Endothelial cell (in vitro differentiated cells): ENCODE results near the gene CCDC63. TPM values are rescaled to one million over a fixed set of nuclear protein-coding genes. Genes with fewer than 3 reads are reported as not detected.

Source experiments
- DNase-seq: peaks from one replicate; pipeline ENCODE4 v3.0.0; 2021; ENCODE audit warnings: low spot score
- H3K27ac Mint-ChIP-seq: one replicate; pipeline ENCODE4 v1.8.0; 2021; ENCODE audit warnings: mixed read lengths, inconsistent platforms; ENCODE audit not compliant: unreplicated experiment
- H3K27me3 Mint-ChIP-seq: one replicate; pipeline ENCODE4 v1.8.0; 2021; ENCODE audit warnings: mild to moderate bottlenecking, moderate library complexity, mixed read lengths, inconsistent platforms; ENCODE audit not compliant: unreplicated experiment
- H3K36me3 Mint-ChIP-seq: one replicate; pipeline ENCODE4 v1.8.0; 2021; ENCODE audit warnings: mild to moderate bottlenecking, low read depth, mixed read lengths, inconsistent platforms; ENCODE audit not compliant: unreplicated experiment
- H3K4me1 Mint-ChIP-seq: one replicate; pipeline ENCODE4 v1.8.0; 2021; ENCODE audit warnings: mild to moderate bottlenecking, mixed read lengths, inconsistent platforms; ENCODE audit not compliant: unreplicated experiment
- H3K4me3 Mint-ChIP-seq: one replicate; pipeline ENCODE4 v1.8.0; 2021; ENCODE audit warnings: mild to moderate bottlenecking, mixed read lengths, inconsistent platforms; ENCODE audit not compliant: unreplicated experiment
- H3K9me3 Mint-ChIP-seq: one replicate; pipeline ENCODE4 v1.8.0; 2021; ENCODE audit warnings: mixed read lengths, inconsistent platforms; ENCODE audit not compliant: unreplicated experiment
- total RNA-seq: library from RNA; stranded (reverse); fragmentation: NEBNext Ultra II Directional; extraction: Animal tissue kit (Norgen Biotek cat#: 25700); gene quantifications from one replicate; pipeline ENCODE4 v1.2.1, GENCODE V29; 2021; ENCODE audit not compliant: unreplicated experiment
- TF ChIP-seq, protein P1 (sequence below): fragments of 200-600 bp; sonication (generic); IDR thresholded peaks from one replicate; pipeline ENCODE4 v1.5.0; 2021; ENCODE audit warnings: antibody characterized with exemption; ENCODE audit not compliant: unreplicated experiment

The CCDC63 gene
- total RNA-seq, 1 donor from 2014 or later, result 0.36 TPM

DNA sequence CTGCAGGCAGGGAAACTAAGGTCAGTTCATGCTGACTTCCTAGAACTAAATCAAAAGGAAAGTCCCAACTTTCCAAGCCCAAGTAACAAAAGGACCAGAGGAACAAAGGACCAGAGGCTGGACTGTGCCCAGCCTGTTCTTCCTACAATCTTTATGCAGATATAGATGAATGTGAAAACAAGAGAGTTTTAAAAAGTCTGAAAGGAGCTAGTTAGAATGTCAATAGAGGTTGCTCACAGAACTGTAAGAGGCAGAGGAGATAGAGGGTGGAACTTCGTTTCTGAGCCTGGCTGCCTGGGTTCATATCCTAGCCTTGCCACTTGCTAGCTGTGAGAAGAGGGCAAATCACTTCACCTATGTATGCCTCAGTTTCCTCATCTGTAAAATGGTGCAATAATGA is 30.0 kb upstream of the CCDC63 start:
- DNase-seq, result no peak
- Mint-ChIP-seq H3K27me3 (peaks cover 3% of the 10 kb centered on the region), H3K9me3 (no peaks in the 10 kb centered on the region), H3K4me1 (no peaks in the 10 kb centered on the region), H3K36me3 (no peaks in the 10 kb centered on the region), H3K4me3 (no peak overlapping the region), H3K27ac (no peak overlapping the region)
- TF ChIP-seq, protein P1, sequence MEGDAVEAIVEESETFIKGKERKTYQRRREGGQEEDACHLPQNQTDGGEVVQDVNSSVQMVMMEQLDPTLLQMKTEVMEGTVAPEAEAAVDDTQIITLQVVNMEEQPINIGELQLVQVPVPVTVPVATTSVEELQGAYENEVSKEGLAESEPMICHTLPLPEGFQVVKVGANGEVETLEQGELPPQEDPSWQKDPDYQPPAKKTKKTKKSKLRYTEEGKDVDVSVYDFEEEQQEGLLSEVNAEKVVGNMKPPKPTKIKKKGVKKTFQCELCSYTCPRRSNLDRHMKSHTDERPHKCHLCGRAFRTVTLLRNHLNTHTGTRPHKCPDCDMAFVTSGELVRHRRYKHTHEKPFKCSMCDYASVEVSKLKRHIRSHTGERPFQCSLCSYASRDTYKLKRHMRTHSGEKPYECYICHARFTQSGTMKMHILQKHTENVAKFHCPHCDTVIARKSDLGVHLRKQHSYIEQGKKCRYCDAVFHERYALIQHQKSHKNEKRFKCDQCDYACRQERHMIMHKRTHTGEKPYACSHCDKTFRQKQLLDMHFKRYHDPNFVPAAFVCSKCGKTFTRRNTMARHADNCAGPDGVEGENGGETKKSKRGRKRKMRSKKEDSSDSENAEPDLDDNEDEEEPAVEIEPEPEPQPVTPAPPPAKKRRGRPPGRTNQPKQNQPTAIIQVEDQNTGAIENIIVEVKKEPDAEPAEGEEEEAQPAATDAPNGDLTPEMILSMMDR, result no peak

DNA sequence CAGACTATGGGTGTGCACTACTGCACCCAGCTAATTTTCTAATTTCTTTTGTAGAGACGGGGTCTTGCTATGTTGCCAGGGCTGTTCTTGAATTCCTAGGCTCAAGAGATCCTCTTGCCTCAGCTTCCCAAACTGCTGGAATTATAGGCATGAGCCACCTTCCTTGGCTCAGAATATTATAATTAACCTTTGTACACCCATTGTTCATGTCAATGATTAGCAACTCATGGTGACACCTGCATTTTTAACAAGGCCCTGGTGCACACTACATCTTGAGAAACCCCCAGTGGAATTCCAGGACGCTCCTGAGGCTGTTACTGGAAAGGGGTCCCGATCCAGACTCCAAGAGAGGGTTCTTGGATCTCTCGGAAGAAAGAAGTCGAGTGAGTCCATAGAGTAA is 28.3 kb upstream of the CCDC63 start:
- no peaks in the 10 kb centered on the region for H3K9me3 Mint-ChIP-seq
- no peaks in the 10 kb centered on the region for H3K4me1 Mint-ChIP-seq
- H3K27ac Mint-ChIP-seq, result no peak overlapping the region
- H3K4me3 Mint-ChIP-seq, result no peak overlapping the region
- no peak for DNase-seq
- peaks cover 3% of the 10 kb centered on the region for H3K27me3 Mint-ChIP-seq
- TF ChIP-seq, protein P1, result no peak
- H3K36me3 Mint-ChIP-seq, result peaks cover 4% of the 10 kb centered on the region

DNA sequence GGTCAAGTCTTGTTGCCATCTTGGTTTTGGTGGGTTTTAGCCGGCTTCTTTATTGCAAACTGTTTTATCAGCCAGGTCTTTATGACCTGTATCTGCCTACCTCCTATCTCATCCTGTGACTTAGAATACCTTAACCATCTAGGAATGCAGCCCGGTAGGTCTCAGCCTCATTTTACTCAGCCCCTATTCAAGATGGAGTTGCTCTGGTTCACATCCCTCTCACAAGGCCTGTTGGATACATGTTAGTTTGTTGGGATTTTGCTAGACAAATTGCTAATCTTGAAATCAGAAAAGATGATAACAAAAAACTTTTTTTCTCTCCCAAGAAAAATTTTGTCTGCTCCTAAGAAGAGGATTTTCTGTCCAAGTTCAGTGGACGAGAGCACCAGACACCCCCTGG is 27.6 kb upstream of the CCDC63 start:
- Mint-ChIP-seq H3K9me3 (no peaks in the 10 kb centered on the region), H3K4me3 (no peak overlapping the region), H3K36me3 (peaks cover 4% of the 10 kb centered on the region), H3K27ac (no peak overlapping the region), H3K4me1 (no peaks in the 10 kb centered on the region), H3K27me3 (peaks cover 3% of the 10 kb centered on the region)
- no peak for DNase-seq
- TF ChIP-seq, protein P1, result no peak

DNA sequence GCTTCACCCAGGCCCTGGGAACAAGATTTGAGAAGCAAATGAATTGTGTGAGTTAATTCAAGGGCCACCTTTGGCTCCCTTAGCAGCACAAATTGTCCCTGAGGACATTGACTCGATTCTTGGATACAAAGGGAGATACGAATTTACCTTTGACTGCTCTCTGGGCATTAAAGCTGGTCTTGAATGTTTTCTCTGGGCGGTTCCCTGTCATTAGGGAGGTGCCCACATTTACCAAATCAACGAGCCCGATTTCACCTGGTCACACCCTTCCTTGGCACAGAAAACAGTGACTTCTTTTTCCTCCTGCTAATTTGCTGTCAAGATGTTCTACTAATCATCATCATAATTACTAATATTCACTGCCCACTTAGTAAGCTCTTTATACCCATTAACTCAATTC is 27.1 kb upstream of the CCDC63 start:
- Mint-ChIP-seq H3K27me3 (peaks cover 3% of the 10 kb centered on the region), H3K4me1 (no peaks in the 10 kb centered on the region), H3K27ac (no peak overlapping the region), H3K9me3 (no peaks in the 10 kb centered on the region), H3K4me3 (no peak overlapping the region), H3K36me3 (peaks cover 4% of the 10 kb centered on the region)
- DNase-seq, result no peak
- TF ChIP-seq, protein P1, result no peak

DNA sequence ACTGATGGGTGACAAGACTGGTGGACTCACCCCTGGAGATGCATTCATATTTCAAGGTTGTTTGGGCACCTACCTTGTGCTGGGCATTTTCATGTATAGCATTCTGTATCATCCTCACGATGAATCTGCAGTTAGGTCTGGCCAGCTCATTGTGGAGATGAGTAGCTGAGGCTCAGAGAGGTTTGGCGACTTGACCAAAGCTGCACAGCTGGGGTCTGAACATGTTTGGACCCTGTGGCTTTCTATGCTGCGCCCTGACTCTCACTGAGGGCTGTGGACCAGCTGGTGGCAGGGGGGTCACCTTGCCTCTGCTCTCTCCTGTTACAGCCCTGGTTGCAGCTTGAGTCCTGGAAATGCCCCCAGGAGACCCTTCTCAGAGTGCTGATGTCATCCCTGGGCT is 24.9 kb upstream of the CCDC63 start:
- Mint-ChIP-seq H3K27me3 (peaks cover 6% of the 10 kb centered on the region), H3K36me3 (peaks cover 4% of the 10 kb centered on the region), H3K4me3 (no peak overlapping the region), H3K9me3 (no peaks in the 10 kb centered on the region), H3K4me1 (no peaks in the 10 kb centered on the region), H3K27ac (no peak overlapping the region)
- TF ChIP-seq, protein P1, result no peak
- no peak for DNase-seq
